HFF-Myc (cell line): ENCODE measurements around the gene NPHS1.

Source experiments
- DNase-seq: peaks from one replicate; pipeline ENCODE4 v3.0.0-alpha.2; 2011; ENCODE audit warnings: low read depth; ENCODE audit errors: extremely low read depth
- H3K4me3 ChIP-seq: replicated peaks from 2 replicates; pipeline ENCODE4 v1.5.1; 2011; ENCODE audit warnings: low read depth, mild to moderate bottlenecking, control low read depth, low read length
- CTCF ChIP-seq: IDR thresholded peaks from 2 replicates; pipeline ENCODE4 v1.5.1; 2012; ENCODE audit warnings: mild to moderate bottlenecking, low read depth, low read length, control low read depth; ENCODE audit errors: missing control alignments

Gene NPHS1

GRCh38 chr19:35848919-35849505 lies 3.3 kb downstream of the NPHS1 start:
- no peak for TF ChIP-seq CTCF
- DNase-seq = no peak

GRCh38 chr19:35848486-35848885 lies 3.8 kb downstream of the NPHS1 start:
- no peak for DNase-seq
- H3K4me3 ChIP-seq = no peak overlapping the region
- TF ChIP-seq CTCF = no peak

More at GRCh38 chr19:35848919-35849505, 3.3 kb downstream of the NPHS1 start:
- H3K4me3 ChIP-seq = no peak overlapping the region

- no peak for DNase-seq
- no peak overlapping the region for H3K4me3 ChIP-seq
- no peak for TF ChIP-seq CTCF
Measured at GRCh38 chr19:35847911-35848310, 4.4 kb downstream of the NPHS1 start.

- no peak for DNase-seq
- no peak for TF ChIP-seq CTCF
- H3K4me3 ChIP-seq = no peak overlapping the region
Measured at GRCh38 chr19:35846038-35846668, 6.2 kb downstream of the NPHS1 start.

GRCh38 chr19:35845215-35846037 lies 6.9 kb downstream of the NPHS1 start:
- no peak for TF ChIP-seq CTCF
- H3K4me3 ChIP-seq = no peak overlapping the region
- no peak for DNase-seq

GRCh38 chr19:35844482-35845214 lies 7.7 kb downstream of the NPHS1 start:
- DNase-seq = no peak
- TF ChIP-seq CTCF = no peak
- no peak overlapping the region for H3K4me3 ChIP-seq
